GM19025 (cell line): ENCODE data around the gene DHX34.

ENCODE experiments used
- ATAC-seq: cut with Tn5 transposase; IDR thresholded peaks from one replicate; pipeline ENCODE4 v1.9.1; 2021; ENCODE audit warnings: mild to moderate bottlenecking, low read depth, moderate library complexity; ENCODE audit not compliant: unreplicated experiment

The DHX34 gene

GRCh38 chr19:47415953-47416642 is 67.0 kb downstream of the DHX34 start:
- ATAC-seq: no peak

- no peak for ATAC-seq
Observed at GRCh38 chr19:47416643-47416985, 67.5 kb downstream of the DHX34 start.

GRCh38 chr19:47417107-47417745 is 68.1 kb downstream of the DHX34 start:
- no peak for ATAC-seq

GRCh38 chr19:47417746-47418691 is 68.9 kb downstream of the DHX34 start:
- no peak for ATAC-seq

- no peak for ATAC-seq
Observed at GRCh38 chr19:47418692-47419029, 69.5 kb downstream of the DHX34 start.

- ATAC-seq: no peak
Observed at GRCh38 chr19:47419030-47419783, 70.1 kb downstream of the DHX34 start, which contains the start of gene MEIS3. TSS of gene MEIS3 (minus strand) at chr19:47419527. CDS start at chr19:47419081, 446 bp downstream.

- ATAC-seq: no peak
Observed at GRCh38 chr19:47419789-47420188, 70.7 kb downstream of the DHX34 start.

GRCh38 chr19:47421244-47421786 is 72.2 kb downstream of the DHX34 start:
- ATAC-seq: no peak

GRCh38 chr19:47421844-47422395 is 72.8 kb downstream of the DHX34 start:
- no peak for ATAC-seq

- ATAC-seq: no peak
Observed at GRCh38 chr19:47422417-47423163, 73.5 kb downstream of the DHX34 start.

GRCh38 chr19:47423203-47423882 is 74.2 kb downstream of the DHX34 start:
- no peak for ATAC-seq

- ATAC-seq: no peak
Observed at GRCh38 chr19:47427241-47428176, 78.4 kb downstream of the DHX34 start.

- ATAC-seq: no peak
Observed at GRCh38 chr19:47428177-47428894, 79.2 kb downstream of the DHX34 start.

GRCh38 chr19:47429140-47429793 is 80.2 kb downstream of the DHX34 start:
- ATAC-seq: no peak

- ATAC-seq: no peak
Observed at GRCh38 chr19:47430041-47430802, 81.1 kb downstream of the DHX34 start.

GRCh38 chr19:47432091-47432490 is 83.0 kb downstream of the DHX34 start:
- ATAC-seq: no peak
